Cardiac atrium fibroblast (primary cell): Measurements from ENCODE around the gene SCRN1. TPM values are rescaled to one million over a fixed set of nuclear protein-coding genes. Genes with fewer than 3 reads are reported as not detected.

Experiments
- total RNA-seq: library from RNA; depleted of rRNA; stranded (reverse); fragments of >200 nt; gene quantifications from 2 replicates; pipeline ENCODE4 v1.2.3, GENCODE V29; 2015

SCRN1 gene, protein sequence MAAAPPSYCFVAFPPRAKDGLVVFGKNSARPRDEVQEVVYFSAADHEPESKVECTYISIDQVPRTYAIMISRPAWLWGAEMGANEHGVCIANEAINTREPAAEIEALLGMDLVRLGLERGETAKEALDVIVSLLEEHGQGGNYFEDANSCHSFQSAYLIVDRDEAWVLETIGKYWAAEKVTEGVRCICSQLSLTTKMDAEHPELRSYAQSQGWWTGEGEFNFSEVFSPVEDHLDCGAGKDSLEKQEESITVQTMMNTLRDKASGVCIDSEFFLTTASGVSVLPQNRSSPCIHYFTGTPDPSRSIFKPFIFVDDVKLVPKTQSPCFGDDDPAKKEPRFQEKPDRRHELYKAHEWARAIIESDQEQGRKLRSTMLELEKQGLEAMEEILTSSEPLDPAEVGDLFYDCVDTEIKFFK
- 66.1 and 66.3 TPM in 2 replicates for total RNA-seq

DNA sequence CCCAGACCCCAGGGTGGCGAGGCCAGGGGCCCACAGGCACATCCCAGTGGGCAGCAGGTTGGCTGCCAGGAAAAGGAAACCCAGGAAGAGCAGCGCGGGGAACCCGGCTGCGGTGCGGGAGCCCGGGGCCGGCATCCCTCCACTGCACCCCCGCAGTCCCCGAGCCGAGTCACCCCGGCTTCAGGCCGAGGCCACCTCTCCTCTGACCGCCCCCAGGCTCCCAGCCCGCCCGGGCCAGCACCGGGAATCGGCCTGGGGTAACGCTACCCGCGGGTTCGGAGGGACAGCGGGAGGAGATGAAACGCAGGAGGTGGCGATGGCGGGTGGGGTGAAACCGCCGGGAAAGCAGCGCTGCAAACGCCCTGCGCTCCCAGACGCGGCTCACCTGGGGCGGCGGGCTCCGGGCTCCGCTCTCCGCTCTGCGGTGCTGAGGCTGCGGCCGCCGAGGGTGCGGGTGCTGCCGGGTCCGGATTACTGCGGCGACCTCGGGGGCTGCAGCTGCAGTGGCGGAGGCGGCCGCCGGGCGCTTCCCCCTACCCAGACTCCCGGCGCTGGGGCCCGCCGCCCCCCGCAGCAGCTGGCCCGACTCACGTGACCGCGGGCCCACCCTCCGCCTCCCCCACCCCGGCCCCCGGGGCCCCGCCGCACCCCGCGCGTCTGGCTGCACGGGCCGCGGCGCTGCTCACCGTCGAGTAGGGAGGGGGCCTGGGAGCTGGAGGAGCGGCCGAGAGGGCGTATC is at the start of gene SCRN1:
SCRN1 (minus strand) TSS at position 545 of the 739 bp plus-strand sequence. CDS start 20,734 bp downstream, outside the sequence.

DNA sequence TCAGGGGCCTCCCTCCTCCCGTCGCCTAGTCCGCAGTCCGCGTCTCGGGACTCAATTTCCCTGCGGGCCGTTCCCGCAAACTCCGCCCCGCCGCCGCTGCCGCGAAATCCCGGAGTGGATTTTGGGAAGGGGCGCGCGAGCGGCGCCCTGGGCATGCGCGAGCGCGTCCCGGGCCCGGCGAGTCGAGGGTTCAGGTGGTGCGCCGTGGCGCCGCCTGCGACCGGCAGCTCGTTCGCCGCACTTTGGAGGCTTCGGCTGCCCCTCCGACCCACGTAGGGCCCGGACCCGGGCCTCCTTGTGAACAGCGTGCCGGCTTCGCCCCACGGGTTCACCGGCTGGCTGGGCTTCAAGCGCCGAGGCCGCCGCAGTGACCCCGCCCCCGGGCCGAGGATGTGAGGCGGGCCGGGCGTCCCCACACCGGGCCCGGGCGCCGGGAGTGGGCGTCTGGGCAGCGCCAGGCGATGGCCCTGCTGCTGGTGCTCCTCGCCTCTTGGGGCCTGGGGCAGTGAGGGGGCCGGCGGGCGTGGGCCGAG is 38.7 kb upstream of the SCRN1 start, which contains the start of gene PLEKHA8:
PLEKHA8 (plus strand) TSS at position 197 of the 533 bp plus-strand sequence. CDS start 351 bp downstream, outside the sequence.

DNA sequence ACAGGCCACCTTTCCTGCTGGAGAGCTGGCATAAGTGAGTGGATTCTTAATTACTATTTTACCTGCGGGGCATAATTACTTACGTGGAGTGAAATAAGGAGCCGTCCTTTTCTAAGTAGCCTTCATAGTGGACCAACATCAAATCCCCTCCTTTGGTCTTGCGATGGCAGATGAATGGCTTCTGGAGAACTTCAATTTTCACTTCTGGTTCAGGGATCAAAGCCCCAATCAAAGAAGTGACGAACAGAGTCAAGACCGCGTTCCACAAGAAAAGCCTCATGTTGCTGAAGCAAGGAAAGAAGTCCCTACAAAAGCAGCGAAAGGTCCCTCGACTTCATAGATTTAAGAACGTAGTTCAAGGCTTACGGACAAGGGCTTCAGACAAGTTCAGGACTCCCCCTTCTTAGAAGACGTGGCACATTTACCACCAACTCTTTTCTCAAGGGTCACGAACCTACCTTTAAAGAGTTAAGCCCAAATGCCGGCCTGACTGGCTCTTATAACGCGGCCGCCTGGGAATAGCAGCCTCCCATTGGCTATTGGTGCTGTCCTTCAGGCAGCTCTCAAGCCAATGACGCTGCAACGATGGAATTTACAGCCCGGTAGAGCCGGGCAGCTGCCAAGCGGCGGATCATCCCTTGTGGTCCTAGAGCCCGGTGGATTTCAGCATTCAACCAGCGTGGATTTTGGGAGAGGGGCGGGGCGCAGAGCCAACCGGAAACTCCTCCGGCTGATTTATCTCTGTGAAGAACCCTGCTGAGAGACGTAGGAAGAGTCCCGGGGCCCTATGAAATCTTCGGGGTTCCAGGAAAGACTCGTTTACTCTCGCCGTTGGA is 36.8 kb upstream of the SCRN1 start, which contains the start of gene FKBP14:
FKBP14 (minus strand) TSS at position 474 of the 836 bp plus-strand sequence; CDS start at position 280, 194 bp downstream.

Other genes starting within 250 kb of the SCRN1 start
- not detected in 2 replicates for gene WIPF3, start 183.3 kb downstream of the SCRN1 start, total RNA-seq
- 31.2 and 38.4 TPM in 2 replicates for gene FKBP14, start 36.9 kb upstream of the SCRN1 start, total RNA-seq
- gene PLEKHA8, start 38.6 kb upstream of the SCRN1 start, total RNA-seq = 5.6 and 7.1 TPM in 2 replicates
- 17.3 and 18.3 TPM in 2 replicates for gene MTURN, start 145.2 kb upstream of the SCRN1 start, total RNA-seq